ENCODE data around the gene LRRC2. TPM values are rescaled to one million over a fixed set of nuclear protein-coding genes. Genes with fewer than 3 reads are reported as not detected.

LRRC2 gene
- total RNA-seq, 1 donor from 2014 or later = not detected

- no peak overlapping the region for H3K27ac Mint-ChIP-seq
- H3K36me3 Mint-ChIP-seq (ENCODE audit: low read depth) = no peaks in the 10 kb centered on the region
- ChIA-PET CTCF (interaction anchor here (2.1 to 6.8 kb wide), 3 partner anchors 16 to 87 kb away, joined by 10 to 101 read pairs (median 10); no protein-coding TSS in a partner anchor), POLR2A (interaction anchor here (1.0 to 1.6 kb wide), 3 partner anchors 16 to 54 kb away, joined by 3 to 4 read pairs (median 4); no protein-coding TSS in a partner anchor)
- no peak for TF ChIP-seq CTCF (IDR thresholded peaks at IDR 0.05)
- ATAC-seq (ENCODE audit: low read depth) (no peak), DNase-seq (no peak)
- H3K4me3 Mint-ChIP-seq = no peak overlapping the region
- peaks cover 69% of the 10 kb centered on the region for H3K4me1 Mint-ChIP-seq
- H3K9me3 Mint-ChIP-seq = no peaks in the 10 kb centered on the region
- H3K27me3 Mint-ChIP-seq = no peaks in the 10 kb centered on the region
- intact Hi-C loops (cut with micrococcal nuclease) = no loop called here
Observed at GRCh38 chr3:46542344-46542743, 23.8 kb downstream of the LRRC2 start.

DNA sequence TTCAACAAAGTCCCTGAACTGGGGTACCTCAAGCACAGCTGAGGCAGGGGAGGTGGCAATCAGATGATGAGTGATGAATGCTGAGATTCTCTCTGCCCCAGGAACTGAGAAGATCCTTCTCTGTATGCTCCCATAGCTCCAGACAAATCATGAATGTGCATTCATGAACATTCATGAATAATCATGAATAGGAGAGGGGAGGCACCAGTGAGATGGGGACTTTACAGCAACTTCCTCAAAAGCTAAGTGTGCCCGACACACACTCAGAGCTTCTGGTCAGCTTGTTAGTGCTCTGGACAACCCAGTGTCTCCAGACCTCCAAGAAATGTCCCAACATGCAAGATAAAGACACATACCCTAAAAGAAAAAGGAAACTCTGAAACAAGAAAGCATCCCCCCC, 24.3 kb downstream of the LRRC2 start:
- ATAC-seq (ENCODE audit: low read depth) (no peak), DNase-seq (no peak)
- Mint-ChIP-seq H3K27ac (no peak overlapping the region), H3K27me3 (no peaks in the 10 kb centered on the region), H3K9me3 (no peaks in the 10 kb centered on the region), H3K4me1 (peaks cover 72% of the 10 kb centered on the region), H3K36me3 (ENCODE audit: low read depth) (no peaks in the 10 kb centered on the region), H3K4me3 (no peak overlapping the region)
- intact Hi-C loops (cut with micrococcal nuclease) = no loop called here
- CTCF ChIA-PET = interaction anchor here (0.8 to 6.8 kb wide), 4 partner anchors 16 to 88 kb away, joined by 3 to 101 read pairs (median 10); no protein-coding TSS in a partner anchor
- TF ChIP-seq CTCF (IDR thresholded peaks at IDR 0.05) = no peak
- POLR2A ChIA-PET = interaction anchor here (0.6 to 1.6 kb wide), 5 partner anchors 9 to 53 kb away, joined by 3 to 5 read pairs (median 4); no protein-coding TSS in a partner anchor

DNA sequence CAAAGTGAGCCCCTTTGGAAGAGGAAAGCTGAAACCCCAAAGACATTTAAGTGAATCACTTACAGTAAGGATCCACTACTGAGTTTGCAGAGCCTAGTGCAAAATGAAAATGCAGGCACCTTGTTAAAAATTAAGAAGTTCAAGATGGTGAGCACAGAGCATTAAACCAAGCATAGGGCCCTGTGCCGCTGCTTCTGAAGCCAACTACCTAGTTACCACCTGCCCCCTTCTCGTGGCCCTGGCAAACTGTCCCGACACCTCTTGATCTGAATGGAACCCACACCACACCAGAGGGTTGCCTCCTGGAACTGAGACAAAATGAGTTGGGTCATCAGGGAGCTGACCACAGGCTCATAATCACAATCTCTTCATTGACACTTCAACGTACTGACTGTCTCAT, 25.6 kb downstream of the LRRC2 start:
- H3K27me3 Mint-ChIP-seq = no peaks in the 10 kb centered on the region
- POLR2A ChIA-PET = interaction anchor here (0.6 kb wide), 1 partner anchor 11 kb away, joined by 3 read pairs; no protein-coding TSS in a partner anchor
- ATAC-seq (ENCODE audit: low read depth) (no peak), DNase-seq (no peak)
- peaks cover 73% of the 10 kb centered on the region for H3K4me1 Mint-ChIP-seq
- H3K27ac Mint-ChIP-seq = no peak overlapping the region
- intact Hi-C loops (cut with micrococcal nuclease) = no loop called here
- H3K36me3 Mint-ChIP-seq (ENCODE audit: low read depth) = no peaks in the 10 kb centered on the region
- CTCF ChIA-PET = interaction anchor here (4.6 to 6.8 kb wide), 2 partner anchors 18 to 51 kb away, joined by 35 to 101 read pairs; no protein-coding TSS in a partner anchor
- H3K4me3 Mint-ChIP-seq = no peak overlapping the region
- no peak for TF ChIP-seq CTCF (IDR thresholded peaks at IDR 0.05)
- H3K9me3 Mint-ChIP-seq = no peaks in the 10 kb centered on the region

DNA sequence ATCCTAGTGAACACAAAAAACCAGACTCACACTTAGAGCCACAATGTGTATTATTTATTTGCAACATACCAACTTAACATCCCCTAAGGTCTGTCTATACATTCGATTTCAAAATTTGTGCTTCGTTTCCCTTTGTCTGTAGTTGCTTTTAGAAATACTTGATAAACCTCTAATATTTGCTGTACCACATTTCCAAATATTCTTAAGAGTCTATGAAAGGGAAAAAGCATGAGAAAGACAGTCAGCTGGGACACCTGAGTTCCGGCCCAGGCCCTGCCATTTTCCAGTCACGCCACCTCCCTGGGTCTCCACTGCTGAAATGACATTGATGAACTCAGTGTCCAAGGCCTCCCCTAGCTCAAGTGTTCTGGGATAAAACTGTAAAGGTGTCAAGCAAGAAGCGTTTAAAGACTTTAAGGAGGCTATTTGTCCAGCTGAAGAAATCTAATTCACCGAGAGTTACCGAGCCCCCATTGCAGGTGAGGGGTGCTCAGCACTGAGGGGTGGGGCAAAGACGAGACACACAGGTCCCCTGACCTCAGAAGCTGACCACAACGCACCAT, 26.6 kb downstream of the LRRC2 start:
- intact Hi-C loops (cut with micrococcal nuclease) = loop anchor here (1.0 to 10.0 kb wide), 12 partner anchors 11 to 743 kb away; partner anchors contain the start of genes CCDC12, FYCO1, KIF9 and KLHL18
- H3K4me1 Mint-ChIP-seq = peaks cover 71% of the 10 kb centered on the region
- no peak for ATAC-seq (ENCODE audit: low read depth)

More for the DNA sequence above, 26.6 kb downstream of the LRRC2 start:
- DNase-seq = no peak
- no peaks in the 10 kb centered on the region for H3K36me3 Mint-ChIP-seq (ENCODE audit: low read depth)
- no peak for TF ChIP-seq CTCF (IDR thresholded peaks at IDR 0.05)
- ChIA-PET POLR2A (interaction anchor here (0.5 to 3.2 kb wide), 15 partner anchors 8 to 821 kb away, joined by 3 to 23 read pairs (median 6); partner anchors contain the start of gene RTP3), CTCF (interaction anchor here (1.2 to 6.8 kb wide), 5 partner anchors 19 to 90 kb away, joined by 4 to 101 read pairs (median 10); no protein-coding TSS in a partner anchor)
- peak overlapping the region; percentile 90 for H3K27ac Mint-ChIP-seq
- H3K9me3 Mint-ChIP-seq = no peaks in the 10 kb centered on the region
- peaks cover 2% of the 10 kb centered on the region for H3K27me3 Mint-ChIP-seq
- H3K4me3 Mint-ChIP-seq = peak overlapping the region; percentile 65

All from activated B cell treated with CpG ODN at 0.5 μM for 24 hours (primary cell).